Measurements from ENCODE around the gene CCR9. TPM values are rescaled to one million over a fixed set of nuclear protein-coding genes. Genes with fewer than 3 reads are reported as not detected.

Gene CCR9
- total RNA-seq, 1 donor from 2014 or later: not detected

DNA sequence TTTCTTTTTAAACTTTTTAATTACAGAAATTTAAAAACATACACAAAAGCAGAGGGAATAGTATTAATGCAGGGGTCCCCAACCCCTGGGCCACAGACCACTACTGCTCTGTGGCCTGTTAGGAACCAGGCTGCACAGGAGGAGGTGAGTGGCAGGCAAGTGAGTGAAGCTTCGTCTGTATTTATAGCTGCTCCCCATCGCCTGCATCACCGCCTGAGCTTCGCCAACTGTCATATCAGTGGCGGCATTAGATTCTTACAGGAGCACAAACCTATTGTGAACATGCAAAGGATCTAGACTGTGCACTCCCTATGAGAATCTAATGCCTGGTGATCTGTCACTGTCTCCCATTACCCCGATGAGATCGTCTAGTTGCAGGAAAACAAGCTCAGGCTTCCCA, 22.4 kb downstream of the CCR9 start:
- DNase-seq (ENCODE audit: low spot score, unreplicated experiment): no peak
- no peaks in the 10 kb centered on the region for H3K36me3 Mint-ChIP-seq (ENCODE audit: insufficient read depth)
- TF ChIP-seq, protein P1, sequence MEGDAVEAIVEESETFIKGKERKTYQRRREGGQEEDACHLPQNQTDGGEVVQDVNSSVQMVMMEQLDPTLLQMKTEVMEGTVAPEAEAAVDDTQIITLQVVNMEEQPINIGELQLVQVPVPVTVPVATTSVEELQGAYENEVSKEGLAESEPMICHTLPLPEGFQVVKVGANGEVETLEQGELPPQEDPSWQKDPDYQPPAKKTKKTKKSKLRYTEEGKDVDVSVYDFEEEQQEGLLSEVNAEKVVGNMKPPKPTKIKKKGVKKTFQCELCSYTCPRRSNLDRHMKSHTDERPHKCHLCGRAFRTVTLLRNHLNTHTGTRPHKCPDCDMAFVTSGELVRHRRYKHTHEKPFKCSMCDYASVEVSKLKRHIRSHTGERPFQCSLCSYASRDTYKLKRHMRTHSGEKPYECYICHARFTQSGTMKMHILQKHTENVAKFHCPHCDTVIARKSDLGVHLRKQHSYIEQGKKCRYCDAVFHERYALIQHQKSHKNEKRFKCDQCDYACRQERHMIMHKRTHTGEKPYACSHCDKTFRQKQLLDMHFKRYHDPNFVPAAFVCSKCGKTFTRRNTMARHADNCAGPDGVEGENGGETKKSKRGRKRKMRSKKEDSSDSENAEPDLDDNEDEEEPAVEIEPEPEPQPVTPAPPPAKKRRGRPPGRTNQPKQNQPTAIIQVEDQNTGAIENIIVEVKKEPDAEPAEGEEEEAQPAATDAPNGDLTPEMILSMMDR (IDR thresholded peaks at IDR 0.05; ENCODE audit: unreplicated experiment): no peak
- H3K9me3 Mint-ChIP-seq (ENCODE audit: low read depth): no peaks in the 10 kb centered on the region
- no peak overlapping the region for H3K27ac Mint-ChIP-seq
- H3K27me3 Mint-ChIP-seq: no peaks in the 10 kb centered on the region
- H3K4me3 Mint-ChIP-seq (ENCODE audit: low read depth): no peak overlapping the region
- H3K4me1 Mint-ChIP-seq (ENCODE audit: low read depth): no peaks in the 10 kb centered on the region

DNA sequence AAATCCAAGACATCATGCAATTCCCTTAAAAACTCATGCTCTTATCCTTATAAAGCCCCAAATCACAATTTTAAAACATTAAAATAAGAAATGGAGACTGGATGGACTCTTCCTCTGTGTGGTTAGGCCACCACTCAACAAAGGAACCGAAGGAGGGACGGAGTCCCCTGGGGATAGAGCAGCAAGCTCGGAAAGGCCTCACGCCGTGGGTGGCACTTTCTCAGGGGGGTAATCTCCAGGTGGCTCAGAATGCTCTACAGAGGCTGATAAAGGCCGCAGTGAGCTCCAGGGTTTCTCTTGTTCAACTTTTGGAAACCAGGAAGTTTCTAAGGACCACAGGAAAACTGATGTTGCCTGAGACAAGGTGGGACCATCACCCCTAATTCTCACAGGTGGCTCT, 23.2 kb downstream of the CCR9 start:
- no peak overlapping the region for H3K4me3 Mint-ChIP-seq (ENCODE audit: low read depth)
- no peaks in the 10 kb centered on the region for H3K4me1 Mint-ChIP-seq (ENCODE audit: low read depth)
- TF ChIP-seq, protein P1 (IDR thresholded peaks at IDR 0.05; ENCODE audit: unreplicated experiment): no peak
- H3K27me3 Mint-ChIP-seq: no peaks in the 10 kb centered on the region
- no peak overlapping the region for H3K27ac Mint-ChIP-seq
- DNase-seq (ENCODE audit: low spot score, unreplicated experiment): no peak
- no peaks in the 10 kb centered on the region for H3K36me3 Mint-ChIP-seq (ENCODE audit: insufficient read depth)
- H3K9me3 Mint-ChIP-seq (ENCODE audit: low read depth): no peaks in the 10 kb centered on the region

DNA sequence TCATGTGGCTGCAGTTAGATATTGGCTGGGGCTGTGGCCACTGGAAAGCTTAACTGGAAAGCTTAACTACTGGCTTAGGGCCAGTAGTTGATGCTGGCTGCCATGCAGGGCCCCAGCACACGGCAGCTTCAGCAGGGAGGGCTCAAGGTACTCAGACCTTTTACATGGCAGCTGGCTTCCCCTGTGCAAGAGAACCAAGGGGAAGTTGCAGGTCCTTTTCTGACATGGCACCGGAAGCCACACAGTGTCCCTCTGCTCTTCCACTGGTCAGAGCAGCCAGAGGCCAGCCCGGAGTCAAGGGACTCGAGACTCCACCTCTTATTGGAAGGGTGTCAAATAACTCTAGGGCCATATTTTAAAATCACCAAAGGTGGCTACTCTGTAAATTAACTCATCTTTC, 24.5 kb downstream of the CCR9 start:
- H3K4me1 Mint-ChIP-seq (ENCODE audit: low read depth): peaks cover under 1% of the 10 kb centered on the region
- H3K27me3 Mint-ChIP-seq: no peaks in the 10 kb centered on the region
- no peaks in the 10 kb centered on the region for H3K9me3 Mint-ChIP-seq (ENCODE audit: low read depth)
- no peak overlapping the region for H3K27ac Mint-ChIP-seq
- H3K4me3 Mint-ChIP-seq (ENCODE audit: low read depth): no peak overlapping the region
- no peak for DNase-seq (ENCODE audit: low spot score, unreplicated experiment)
- TF ChIP-seq, protein P1 (IDR thresholded peaks at IDR 0.05; ENCODE audit: unreplicated experiment): no peak
- no peaks in the 10 kb centered on the region for H3K36me3 Mint-ChIP-seq (ENCODE audit: insufficient read depth)

DNA sequence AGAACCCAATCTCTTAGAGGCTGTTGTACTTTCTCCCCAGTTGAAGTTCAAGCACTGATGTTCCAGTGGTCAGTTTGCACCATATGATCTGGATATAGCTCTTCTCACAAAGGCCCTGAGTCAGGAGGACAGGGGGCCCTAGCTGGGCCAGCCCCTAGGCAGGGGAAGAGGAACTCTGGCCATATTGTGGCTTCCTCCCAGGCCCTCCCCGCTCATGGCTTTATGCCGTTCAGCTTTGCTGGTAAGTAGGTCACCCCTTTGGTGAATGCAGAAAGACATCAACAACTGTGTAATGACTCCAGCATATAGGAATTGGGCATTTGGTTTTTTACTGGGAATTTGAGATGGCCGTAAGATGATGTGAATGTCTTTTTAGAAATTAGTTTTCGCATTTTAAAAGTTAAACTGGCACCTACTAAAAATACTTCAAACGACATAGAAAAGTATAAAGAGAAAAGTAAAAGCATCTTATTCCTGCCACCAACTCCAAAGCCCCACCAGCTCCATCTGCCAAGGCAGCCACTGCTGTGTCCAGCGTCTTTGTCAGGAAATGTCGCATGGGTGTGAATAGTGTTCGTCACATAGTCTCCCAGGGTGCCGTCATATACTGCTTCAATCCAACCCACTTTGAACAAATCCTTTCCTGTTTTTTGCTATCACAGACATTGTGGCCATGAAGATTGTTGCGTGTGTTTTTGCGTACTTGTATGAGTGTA, 25.3 kb downstream of the CCR9 start:
- Mint-ChIP-seq H3K4me1 (ENCODE audit: low read depth) (peaks cover 2% of the 10 kb centered on the region), H3K27ac (no peak overlapping the region), H3K4me3 (ENCODE audit: low read depth) (no peak overlapping the region), H3K9me3 (ENCODE audit: low read depth) (no peaks in the 10 kb centered on the region), H3K36me3 (ENCODE audit: insufficient read depth) (no peaks in the 10 kb centered on the region), H3K27me3 (no peaks in the 10 kb centered on the region)
- DNase-seq (ENCODE audit: low spot score, unreplicated experiment): no peak
- TF ChIP-seq, protein P1 (IDR thresholded peaks at IDR 0.05; ENCODE audit: unreplicated experiment): no peak

DNA sequence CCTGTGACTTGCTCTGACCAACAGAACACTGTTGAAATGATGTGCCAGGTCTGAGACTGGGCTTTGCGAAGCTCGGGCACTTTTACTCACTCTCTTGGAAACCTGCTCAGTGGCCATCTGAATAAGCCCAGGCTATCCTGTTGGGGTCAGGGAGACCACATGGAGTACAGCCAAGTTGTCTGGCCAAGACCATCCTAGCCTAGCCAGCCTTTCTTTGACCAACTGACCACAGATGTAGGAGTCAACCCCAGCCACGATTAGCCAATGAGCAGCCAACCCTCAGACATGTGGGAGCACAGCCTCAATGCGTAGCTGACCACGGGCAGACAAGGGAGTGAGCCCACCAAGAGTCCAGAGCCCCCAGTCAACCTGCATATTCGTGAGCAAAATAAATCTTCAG, 26.1 kb downstream of the CCR9 start:
- Mint-ChIP-seq H3K4me3 (ENCODE audit: low read depth) (no peak overlapping the region), H3K36me3 (ENCODE audit: insufficient read depth) (no peaks in the 10 kb centered on the region), H3K27me3 (no peaks in the 10 kb centered on the region), H3K9me3 (ENCODE audit: low read depth) (no peaks in the 10 kb centered on the region), H3K27ac (no peak overlapping the region), H3K4me1 (ENCODE audit: low read depth) (peaks cover 2% of the 10 kb centered on the region)
- no peak for DNase-seq (ENCODE audit: low spot score, unreplicated experiment)
- TF ChIP-seq, protein P1 (IDR thresholded peaks at IDR 0.05; ENCODE audit: unreplicated experiment): no peak
